Erythroblast (primary cell): ENCODE data around the gene SUMF1.

Source experiments
- GATA1 ChIP-seq: IDR thresholded peaks from 2 replicates; pipeline ENCODE4 v1.6.1; 2011; ENCODE audit warnings: low read depth, mild to moderate bottlenecking, control low read depth, low read length, moderate library complexity
- POLR2A ChIP-seq: IDR thresholded peaks from 2 replicates; pipeline ENCODE4 v1.6.1; 2011; ENCODE audit warnings: mild to moderate bottlenecking, low read length

DNA sequence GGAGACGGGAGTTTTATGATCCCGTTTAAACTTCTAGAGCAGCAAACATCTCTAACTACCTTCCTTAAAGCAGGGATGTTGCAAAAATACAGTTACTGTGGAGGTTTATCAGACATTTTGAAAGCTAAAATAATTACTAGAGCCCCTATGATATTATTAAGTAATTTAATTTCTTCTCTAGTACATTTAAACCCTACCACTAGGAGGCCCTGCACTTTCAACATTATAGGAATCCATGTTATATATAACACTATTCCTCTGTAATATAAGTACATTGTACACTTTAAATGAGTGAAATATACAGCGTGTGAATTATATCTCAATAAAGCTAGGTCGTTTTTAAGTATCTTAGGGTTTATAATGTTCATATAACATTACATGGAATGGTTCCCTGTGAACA, 152.4 kb downstream of the SUMF1 start:
- TF ChIP-seq POLR2A, result no peak
- TF ChIP-seq GATA1, result no peak
